Right renal pelvis (tissue), 4 donors: ENCODE data around the gene SFXN5. TPM values are rescaled to one million over a fixed set of nuclear protein-coding genes. Genes with fewer than 3 reads are reported as not detected.
"Not testable (repeated sequence)": the region's sequence is repeated elsewhere in the genome, so short reads cannot be mapped to it uniquely, and the experiment has no call there.

Experiments used
- DNase-seq, 4 donors: peaks; one replicate each; pipeline ENCODE4 v3.0.0-alpha.2; 2013; ENCODE audit warnings: low read depth in 4 of 4, low spot score in 3 of 4, missing footprints in 1 of 4
- polyA plus RNA-seq, 4 donors: library from polyadenylated mRNA; unstranded; fragments of 120-200 nt; gene quantifications; one replicate each; pipeline ENCODE4 v1.2.1, GENCODE V29; 2013; ENCODE audit not compliant: insufficient read length in 4 of 4

Gene SFXN5
- 10 to 100 TPM; 25.9 to 32.6 (median 26.9) TPM for polyA plus RNA-seq

- peak; percentile 93 to 94 (median 94) for DNase-seq
Observed at GRCh38 chr2:73071360-73072128, at the start of gene SFXN5. Gene SFXN5, minus strand, starts transcription at chr2:73071712. Its CDS starts 7 bp downstream, at chr2:73071705.

- DNase-seq, result not testable (repeated sequence)
Observed at GRCh38 chr2:73119611-73120239, 48.2 kb upstream of the SFXN5 start.

- DNase-seq, result no peak
Observed at GRCh38 chr2:73117441-73117840, 45.9 kb upstream of the SFXN5 start.

- DNase-seq, result no peak
Observed at GRCh38 chr2:73116182-73116960, 44.9 kb upstream of the SFXN5 start.

GRCh38 chr2:73114273-73114867, 42.9 kb upstream of the SFXN5 start:
- no peak for DNase-seq

GRCh38 chr2:73112913-73113854, 41.7 kb upstream of the SFXN5 start, which contains the start of gene RAB11FIP5:
Gene RAB11FIP5, minus strand, starts transcription at chr2:73112948. Its CDS starts 171 bp downstream, at chr2:73112777.
- peak in 1 of 4 donors; percentile 65 for DNase-seq

- no peak for DNase-seq
Observed at GRCh38 chr2:73112026-73112912, 40.8 kb upstream of the SFXN5 start.

GRCh38 chr2:73111073-73112025, 39.8 kb upstream of the SFXN5 start:
- no peak for DNase-seq

GRCh38 chr2:73110168-73111072, 38.9 kb upstream of the SFXN5 start:
- DNase-seq, result no peak

GRCh38 chr2:73109431-73110167, 38.1 kb upstream of the SFXN5 start:
- no peak for DNase-seq

GRCh38 chr2:73107211-73107926, 35.9 kb upstream of the SFXN5 start:
- DNase-seq, result no peak

- DNase-seq, result no peak
Observed at GRCh38 chr2:73106791-73107190, 35.3 kb upstream of the SFXN5 start.

- DNase-seq, result no peak
Observed at GRCh38 chr2:73105511-73105971, 34.0 kb upstream of the SFXN5 start.

GRCh38 chr2:73104933-73105332, 33.4 kb upstream of the SFXN5 start:
- no peak for DNase-seq

GRCh38 chr2:73103018-73103542, 31.6 kb upstream of the SFXN5 start:
- no peak for DNase-seq
